Neural cell (in vitro differentiated cells): ENCODE results near the gene EXPH5. TPM values are rescaled to one million over a fixed set of nuclear protein-coding genes. Genes with fewer than 3 reads are reported as not detected.

Experiments
- H2AFZ ChIP-seq: fragments of 200-600, 300-800 bp; sonication (generic), shearing (Covaris generic); 2 replicates; pipeline ENCODE4 v1.6.0; 2014; ENCODE audit warnings: low read depth, mild to moderate bottlenecking, antibody characterized with exemption, low read length, moderate library complexity
- H3F3A ChIP-seq: fragments of 200-600 bp; shearing (Covaris generic); 2 replicates; pipeline ENCODE4 v1.6.1; 2016; ENCODE audit warnings: mild to moderate bottlenecking, moderate library complexity, mixed read lengths, antibody characterized with exemption, low read length; ENCODE audit not compliant: insufficient read depth, poor library complexity, severe bottlenecking
- H3K27ac ChIP-seq: fragments of 200-600, 300-800 bp; sonication (generic), shearing (Covaris generic); 2 replicates; pipeline ENCODE4 v1.5.1; 2014; ENCODE audit warnings: mild to moderate bottlenecking, low read length, moderate library complexity
- H3K27me3 ChIP-seq: fragments of 300-800, 200-600 bp; sonication (generic), shearing (Covaris generic); 2 replicates; pipeline ENCODE4 v1.6.0; 2014; ENCODE audit warnings: mild to moderate bottlenecking, low read depth, low read length, moderate library complexity; ENCODE audit not compliant: insufficient read depth
- H3K36me3 ChIP-seq: fragments of 300-800, 200-600 bp; sonication (generic), shearing (Covaris generic); 2 replicates; pipeline ENCODE4 v1.5.1; 2014; ENCODE audit warnings: mild to moderate bottlenecking, antibody characterized with exemption, low read length, moderate library complexity; ENCODE audit not compliant: insufficient read depth
- H3K4me2 ChIP-seq: fragments of 300-800, 200-600 bp; sonication (generic), shearing (Covaris generic); 2 replicates; pipeline ENCODE4 v1.6.0; 2014; ENCODE audit warnings: mild to moderate bottlenecking, low read length
- H3K4me3 ChIP-seq: fragments of 300-800, 200-600 bp; sonication (generic), shearing (Covaris generic); 2 replicates; pipeline ENCODE4 v1.5.1; 2014; ENCODE audit warnings: mild to moderate bottlenecking, low read length, moderate library complexity
- H3K79me2 ChIP-seq: fragments of 200-600 bp; shearing (Covaris generic); replicated peaks from 2 replicates; pipeline ENCODE4 v1.6.0; 2014; ENCODE audit warnings: mild to moderate bottlenecking, low read length, moderate library complexity; ENCODE audit not compliant: insufficient read depth
- H3K9ac ChIP-seq: fragments of 300-800, 200-600 bp; sonication (generic), shearing (Covaris generic); 2 replicates; pipeline ENCODE4 v1.6.1; 2016; ENCODE audit warnings: mild to moderate bottlenecking, low read length, mixed read lengths
- H3K9me2 ChIP-seq: fragments of 200-600 bp; shearing (Covaris generic); 2 replicates; pipeline ENCODE4 v1.6.1; 2016; ENCODE audit warnings: mild to moderate bottlenecking, low read length, mixed read lengths; ENCODE audit not compliant: insufficient read depth
- H3K9me3 ChIP-seq: fragments of 200-600, 300-800 bp; sonication (generic), shearing (Covaris generic); 2 replicates; pipeline ENCODE4 v1.6.1; 2016; ENCODE audit warnings: mild to moderate bottlenecking, mixed run types, low read length, moderate library complexity, mixed read lengths
- H4K20me1 ChIP-seq: fragments of 200-600 bp; shearing (Covaris generic); 2 replicates; pipeline ENCODE4 v1.6.1; 2016; ENCODE audit warnings: mild to moderate bottlenecking, mixed run types; ENCODE audit not compliant: insufficient read depth
- CTCF ChIP-seq: fragments of 450-650 bp; IDR thresholded peaks from 2 replicates; pipeline ENCODE4 v1.5.1; 2014; ENCODE audit warnings: antibody characterized with exemption, mild to moderate bottlenecking, moderate library complexity; ENCODE audit not compliant: poor library complexity, severe bottlenecking
- EP300 ChIP-seq: fragments of 450-650 bp; conservative IDR thresholded peaks from 2 replicates; pipeline ENCODE4 v1.6.1; 2014; ENCODE audit warnings: antibody characterized with exemption, mild to moderate bottlenecking, moderate library complexity; ENCODE audit not compliant: poor library complexity, severe bottlenecking
- EZH2 ChIP-seq: fragments of 200-600, 300-800 bp; shearing (Covaris generic), sonication (generic); IDR thresholded peaks from 2 replicates; pipeline ENCODE4 v1.6.1; 2014; ENCODE audit warnings: antibody characterized with exemption, low read length, borderline replicate concordance, mild to moderate bottlenecking; ENCODE audit not compliant: insufficient read depth, poor library complexity, severe bottlenecking
- MXI1 ChIP-seq: fragments of 450-650 bp; conservative IDR thresholded peaks from 2 replicates; pipeline ENCODE4 v1.6.1; 2014; ENCODE audit warnings: antibody characterized with exemption, mild to moderate bottlenecking; ENCODE audit not compliant: poor library complexity, severe bottlenecking
- POLR2AphosphoS5 ChIP-seq: IDR thresholded peaks from 2 replicates; pipeline ENCODE4 v1.6.1; 2012
- RAD21 ChIP-seq: fragments of 450-650 bp; conservative IDR thresholded peaks from 2 replicates; pipeline ENCODE4 v1.6.1; 2014; ENCODE audit warnings: antibody characterized with exemption, mild to moderate bottlenecking, moderate library complexity
- REST ChIP-seq: IDR thresholded peaks from 2 replicates; pipeline ENCODE4 v1.6.1; 2012; ENCODE audit warnings: borderline replicate concordance
- SMC3 ChIP-seq: fragments of 450-650 bp; conservative IDR thresholded peaks from 2 replicates; pipeline ENCODE4 v1.6.1; 2014; ENCODE audit warnings: antibody characterized with exemption, mild to moderate bottlenecking, moderate library complexity; ENCODE audit not compliant: poor library complexity
- TAF1 ChIP-seq: IDR thresholded peaks from 2 replicates; pipeline ENCODE4 v1.6.1; 2012; ENCODE audit warnings: low read depth
- polyA plus RNA-seq: library from polyadenylated mRNA; depleted of rRNA; stranded (reverse); fragments of >200 nt; gene quantifications from 2 replicates; pipeline ENCODE4 v1.2.3, GENCODE V29; 2014

Gene EXPH5
- polyA plus RNA-seq, 1 donor from 2014 or later = not detected

GRCh38 chr11:108628812-108629211 is 35.2 kb upstream of the EXPH5 start:
- no peak overlapping the region for H3K27ac ChIP-seq
- H3K9me3 ChIP-seq = peaks cover 6% of the 10 kb centered on the region
- TF ChIP-seq MXI1 = no peak
- no peak for TF ChIP-seq EZH2
- no peak for TF ChIP-seq SMC3
- no peak for TF ChIP-seq REST
- no peak for TF ChIP-seq RAD21
- TF ChIP-seq CTCF = no peak
- H3K27me3 ChIP-seq = no peaks in the 10 kb centered on the region
- no peaks in the 10 kb centered on the region for H4K20me1 ChIP-seq
- no peaks in the 10 kb centered on the region for H3K36me3 ChIP-seq
- no peak overlapping the region for H2AFZ ChIP-seq
- no peaks in the 10 kb centered on the region for H3F3A ChIP-seq
- no peak overlapping the region for H3K4me2 ChIP-seq
- no peak overlapping the region for H3K9ac ChIP-seq
- H3K4me3 ChIP-seq = no peak overlapping the region
- no peaks in the 10 kb centered on the region for H3K9me2 ChIP-seq
- H3K79me2 ChIP-seq = no peaks in the 10 kb centered on the region

GRCh38 chr11:108628326-108628725 is 34.8 kb upstream of the EXPH5 start:
- Histone ChIP-seq H3F3A (no peaks in the 10 kb centered on the region), H3K4me3 (no peak overlapping the region), H3K27ac (no peak overlapping the region), H3K79me2 (no peaks in the 10 kb centered on the region), H3K36me3 (no peaks in the 10 kb centered on the region), H2AFZ (no peak overlapping the region), H4K20me1 (no peaks in the 10 kb centered on the region), H3K9me2 (no peaks in the 10 kb centered on the region), H3K4me2 (no peak overlapping the region), H3K9ac (no peak overlapping the region), H3K27me3 (no peaks in the 10 kb centered on the region), H3K9me3 (peaks cover 6% of the 10 kb centered on the region)
- no peak for TF ChIP-seq EP300
- no peak for TF ChIP-seq EZH2
- TF ChIP-seq MXI1 = no peak
- no peak for TF ChIP-seq CTCF
- no peak for TF ChIP-seq TAF1
- TF ChIP-seq POLR2AphosphoS5 = no peak
- no peak for TF ChIP-seq REST
